Tibial artery (tissue), 4 donors: ENCODE measurements around the gene SLC13A1.

ENCODE experiments used
- DNase-seq, 2 donors: peaks; one replicate each; pipeline ENCODE4 v3.0.0-alpha.2; 2019
- H3K27ac ChIP-seq, 2 donors: fragments of 200-600 bp; sonication (generic) in 1 of 2; 1 replicate in 1 of 2; 2 replicates in 1 of 2; pipeline ENCODE4 v1.5.1; 2018 to 2019; ENCODE audit warnings: mild to moderate bottlenecking in 1 of 2
- H3K27me3 ChIP-seq, 2 donors: fragments of 200-600 bp; sonication (generic) in 1 of 2; one replicate each; pipeline versions ENCODE4 v1.5.1 to v1.6.0; 2016 to 2019
- H3K36me3 ChIP-seq, 3 donors: fragments of 200-600 bp; sonication (generic) in 2 of 3; one replicate each; pipeline ENCODE4 v1.5.1; 2016 to 2019; ENCODE audit warnings: mild to moderate bottlenecking in 2 of 3
- H3K4me1 ChIP-seq, 4 donors: fragments of 200-600 bp; sonication (generic) in 2 of 4; 1 replicate in 3 of 4; 2 replicates in 1 of 4; pipeline ENCODE4 v1.5.1; 2016 to 2019
- H3K4me3 ChIP-seq, 2 donors: fragments of 200-600 bp; sonication (generic) in 1 of 2; 1 replicate in 1 of 2; 2 replicates in 1 of 2; pipeline ENCODE4 v1.5.1; 2018 to 2019; ENCODE audit warnings: mild to moderate bottlenecking in 2 of 2
- H3K9me3 ChIP-seq, 3 donors: fragments of 200-600 bp; sonication (generic) in 1 of 3; one replicate each; pipeline ENCODE4 v1.5.1; 2016 to 2019
- CTCF ChIP-seq, 2 experiments: fragments of 200-600 bp in 1 of 2; fragments of 450-650 bp in 1 of 2; IDR thresholded peaks; one replicate each; pipeline ENCODE4 v1.5.1; 2017 to 2019; ENCODE audit warnings: antibody characterized with exemption in 2 of 2, mild to moderate bottlenecking in 1 of 2, moderate library complexity in 1 of 2
- intact Hi-C: fragments of 100-400 bp; cut with DNase I; formaldehyde crosslinking; loops from one replicate; pipeline ENCODE4 v1.15.0; 2023; ENCODE audit warnings: low total_unique reads

SLC13A1 gene

DNA sequence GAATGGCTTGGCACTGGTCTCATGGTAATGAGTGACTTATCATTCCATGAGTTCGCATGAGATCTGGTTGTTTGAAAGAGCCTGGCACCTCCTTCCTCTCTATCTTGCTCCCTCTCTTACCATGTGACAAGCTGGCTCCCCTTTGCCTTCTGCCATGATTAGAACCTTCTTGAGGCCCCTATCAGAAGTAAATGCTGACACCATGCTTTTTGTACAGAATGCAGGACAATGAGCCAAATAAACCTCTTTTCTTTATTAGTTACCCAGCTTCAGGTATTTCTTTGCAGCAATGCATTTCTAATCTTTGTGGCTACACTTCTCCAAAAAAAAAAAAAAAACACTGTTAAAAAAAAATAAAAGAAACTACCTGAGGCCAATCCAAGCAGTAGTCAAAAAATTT lies 17.1 kb upstream of the SLC13A1 start:
- Histone ChIP-seq H3K4me1 (no peaks in the 10 kb centered on the region), H3K27me3 (no peaks in the 10 kb centered on the region), H3K9me3 (no peaks in the 10 kb centered on the region), H3K4me3 (no peak overlapping the region), H3K27ac (no peak overlapping the region), H3K36me3 (no peaks in the 10 kb centered on the region)
- no peak for DNase-seq
- TF ChIP-seq CTCF (IDR thresholded peaks at IDR 0.05) = no peak
- intact Hi-C loops = no loop called here

- TF ChIP-seq CTCF (IDR thresholded peaks at IDR 0.05) = no peak
- Histone ChIP-seq H3K4me3 (no peak overlapping the region), H3K9me3 (no peaks in the 10 kb centered on the region), H3K36me3 (no peaks in the 10 kb centered on the region), H3K27ac (no peak overlapping the region), H3K27me3 (no peaks in the 10 kb centered on the region), H3K4me1 (no peaks in the 10 kb centered on the region)
- intact Hi-C loops = no loop called here
- DNase-seq = no peak
These were observed 15.6 kb upstream of the SLC13A1 start for GRCh38 chr7:123215350-123215749.

DNA sequence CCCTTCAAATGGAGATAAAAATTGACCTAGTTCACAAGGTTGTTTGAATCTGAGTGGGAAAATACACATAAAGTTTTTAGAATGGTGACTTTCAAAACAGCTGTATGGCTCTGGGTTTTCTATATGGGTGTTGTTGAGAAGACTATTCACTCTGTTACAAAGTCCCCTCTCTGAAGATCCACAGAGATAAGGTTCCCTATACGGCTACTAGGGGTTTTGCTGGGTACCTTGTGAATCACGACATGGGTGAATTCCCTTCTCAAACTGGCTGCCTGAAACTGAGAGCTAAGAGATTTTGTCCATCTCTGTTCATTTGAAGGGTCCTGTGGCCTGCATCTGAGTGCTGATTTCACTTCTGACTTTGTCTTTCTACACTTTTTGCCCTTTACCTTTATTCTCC lies 11.8 kb upstream of the SLC13A1 start:
- intact Hi-C loops = no loop called here
- Histone ChIP-seq H3K36me3 (no peaks in the 10 kb centered on the region), H3K4me3 (no peak overlapping the region), H3K27me3 (no peaks in the 10 kb centered on the region), H3K27ac (no peak overlapping the region), H3K9me3 (no peaks in the 10 kb centered on the region), H3K4me1 (no peaks in the 10 kb centered on the region)
- no peak for DNase-seq
- no peak for TF ChIP-seq CTCF (IDR thresholded peaks at IDR 0.05)

GRCh38 chr7:123210986-123211385 lies 11.2 kb upstream of the SLC13A1 start:
- intact Hi-C loops = no loop called here
- no peaks in the 10 kb centered on the region for H3K9me3 ChIP-seq
- no peak for TF ChIP-seq CTCF (IDR thresholded peaks at IDR 0.05)
- H3K4me3 ChIP-seq = no peak overlapping the region
- no peak for DNase-seq
- no peak overlapping the region for H3K27ac ChIP-seq
- H3K36me3 ChIP-seq = no peaks in the 10 kb centered on the region
- H3K4me1 ChIP-seq = no peaks in the 10 kb centered on the region
- no peaks in the 10 kb centered on the region for H3K27me3 ChIP-seq

GRCh38 chr7:123209786-123210185 lies 10.0 kb upstream of the SLC13A1 start:
- intact Hi-C loops = no loop called here
- H3K4me3 ChIP-seq = no peak overlapping the region
- H3K9me3 ChIP-seq = no peaks in the 10 kb centered on the region
- DNase-seq = no peak
- no peaks in the 10 kb centered on the region for H3K4me1 ChIP-seq
- TF ChIP-seq CTCF (IDR thresholded peaks at IDR 0.05) = no peak
- H3K27me3 ChIP-seq = no peaks in the 10 kb centered on the region
- H3K36me3 ChIP-seq = no peaks in the 10 kb centered on the region
- H3K27ac ChIP-seq = no peak overlapping the region

- no peaks in the 10 kb centered on the region for H3K27me3 ChIP-seq
- no peak overlapping the region for H3K4me3 ChIP-seq
- no peaks in the 10 kb centered on the region for H3K36me3 ChIP-seq
- no peak for DNase-seq
- H3K27ac ChIP-seq = no peak overlapping the region
- TF ChIP-seq CTCF (IDR thresholded peaks at IDR 0.05) = peak in 1 of 2 experiments; percentile 4
- no peaks in the 10 kb centered on the region for H3K9me3 ChIP-seq
- intact Hi-C loops = no loop called here
- H3K4me1 ChIP-seq = no peaks in the 10 kb centered on the region
These were observed 9.0 kb upstream of the SLC13A1 start for GRCh38 chr7:123208793-123209192.
